LoVo (cell line): ENCODE measurements around the gene PTGES2.

Experiments
- DNase-seq: peaks from one replicate; pipeline ENCODE4 v3.0.0-alpha.2; 2016; ENCODE audit warnings: low spot score

PTGES2 gene

GRCh38 chr9:128153060-128153946 is 25.8 kb upstream of the PTGES2 start:
- DNase-seq, result no peak

DNA sequence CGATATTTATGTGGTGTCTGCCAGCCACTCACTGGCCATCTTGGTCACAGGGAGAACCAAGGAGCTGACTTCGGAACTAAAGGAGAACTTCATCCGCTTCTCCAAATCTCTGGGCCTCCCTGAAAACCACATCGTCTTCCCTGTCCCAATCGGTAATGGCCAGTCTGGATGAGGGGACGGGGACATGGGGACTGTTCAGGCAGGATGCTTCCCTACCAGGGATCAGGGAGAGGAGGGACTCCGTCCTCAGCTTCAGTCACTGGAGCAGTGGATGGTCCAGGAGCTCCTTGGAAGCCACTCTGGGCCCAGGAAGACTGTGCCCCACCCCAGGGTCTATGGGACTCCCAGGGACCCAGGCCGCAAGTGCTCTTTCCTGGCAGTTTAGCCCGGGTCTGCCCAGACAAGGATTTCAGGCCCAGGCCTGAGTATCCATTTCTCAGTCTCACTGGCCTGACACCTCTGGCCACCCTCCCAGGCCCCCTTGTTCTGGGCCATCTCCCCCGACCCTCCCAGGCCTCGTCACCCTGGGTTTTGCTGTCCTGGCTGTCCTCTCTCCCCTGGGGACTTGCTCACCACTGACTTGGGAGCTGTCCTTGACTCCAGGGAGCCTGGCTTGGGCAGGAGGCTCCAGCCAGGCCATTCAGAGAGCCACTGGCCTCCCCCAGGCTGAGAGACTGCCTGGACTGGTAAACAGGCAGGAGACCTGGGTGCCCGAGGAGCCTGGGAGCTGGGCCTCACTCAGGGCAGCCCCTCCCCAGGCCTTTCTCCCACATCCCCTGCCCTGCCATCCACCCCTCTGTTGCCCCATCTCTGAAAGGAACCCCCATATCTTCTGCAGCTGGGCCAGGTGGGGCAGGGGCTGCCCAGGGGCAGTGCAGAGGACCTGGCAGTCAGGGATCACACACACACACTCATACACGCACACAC is 24.9 kb upstream of the PTGES2 start:
- DNase-seq, result no peak

- DNase-seq, result no peak
Measured at GRCh38 chr9:128151309-128152132, 24.0 kb upstream of the PTGES2 start.

DNA sequence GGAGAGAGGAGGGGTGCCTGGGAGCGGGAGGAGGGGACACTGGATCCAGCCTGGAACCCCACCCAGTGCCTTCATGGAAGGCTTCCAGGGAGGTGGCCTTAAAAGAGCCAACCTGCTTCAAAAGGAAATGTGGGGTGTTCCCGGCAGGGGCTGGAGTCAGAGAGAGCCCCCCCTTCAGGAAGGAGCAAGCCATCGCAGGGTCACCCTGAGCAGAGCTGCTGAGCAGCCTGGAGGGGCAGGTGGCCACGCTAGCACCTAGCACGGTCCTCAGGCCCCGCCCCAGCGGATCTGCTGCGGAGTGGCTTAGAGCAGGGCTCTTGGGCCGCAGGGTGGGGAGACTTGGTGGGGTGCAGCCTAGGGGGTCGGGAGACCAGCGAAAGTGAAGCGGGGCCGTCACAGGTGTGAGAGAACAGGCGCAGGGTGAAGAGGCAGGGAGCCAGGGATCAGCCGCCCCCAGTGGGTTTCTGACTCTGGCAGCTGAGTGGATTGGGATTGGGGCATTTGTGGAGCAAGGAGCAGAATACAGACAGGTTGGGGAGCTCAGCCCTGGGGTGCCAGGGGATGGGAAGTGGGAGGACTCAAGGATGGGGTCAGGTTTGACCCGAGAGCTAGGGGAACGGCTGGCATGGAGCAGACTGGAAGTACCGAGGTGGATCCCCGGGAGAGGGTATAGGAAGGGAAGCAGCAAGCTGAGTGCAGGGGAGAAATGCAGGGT is 23.2 kb upstream of the PTGES2 start:
- DNase-seq, result peak; percentile 24

- DNase-seq, result no peak
Measured at GRCh38 chr9:128149951-128150593, 22.5 kb upstream of the PTGES2 start.

DNA sequence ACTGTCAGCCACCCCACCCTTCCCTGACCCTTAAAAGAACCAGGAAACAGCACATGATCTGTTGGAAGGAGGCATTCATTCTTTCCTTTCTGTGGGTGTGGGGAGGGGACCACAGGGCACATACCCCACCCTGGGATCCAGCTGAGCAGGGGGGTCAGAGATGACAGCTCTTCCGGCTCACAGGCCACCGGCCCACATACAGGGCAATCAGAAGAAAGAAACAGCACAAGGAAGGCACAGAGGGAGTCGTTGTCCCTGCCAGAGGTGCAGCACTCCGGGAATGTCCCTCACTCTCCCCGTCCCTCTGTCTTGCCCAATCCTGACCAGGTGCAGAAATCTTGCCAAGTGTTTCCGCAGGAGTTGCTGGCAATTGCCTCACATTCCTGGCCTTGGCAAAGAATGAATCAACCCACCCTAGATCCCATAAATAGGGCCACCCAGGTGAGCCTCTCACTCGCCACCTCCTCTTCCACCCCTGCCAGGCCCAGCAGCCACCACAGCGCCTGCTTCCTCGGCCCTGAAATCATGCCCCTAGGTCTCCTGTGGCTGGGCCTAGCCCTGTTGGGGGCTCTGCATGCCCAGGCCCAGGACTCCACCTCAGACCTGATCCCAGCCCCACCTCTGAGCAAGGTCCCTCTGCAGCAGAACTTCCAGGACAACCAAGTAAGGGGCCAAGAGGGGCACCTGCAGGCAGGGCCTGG is 21.6 kb upstream of the PTGES2 start, which contains the start of gene LCN2:
TSS of gene LCN2 (plus strand) at position 453 of the 701 bp plus-strand sequence. CDS start at position 526, 73 bp downstream.
- peak; percentile 84 for DNase-seq

- no peak for DNase-seq
Measured at GRCh38 chr9:128148509-128149000, 21.0 kb upstream of the PTGES2 start.

DNA sequence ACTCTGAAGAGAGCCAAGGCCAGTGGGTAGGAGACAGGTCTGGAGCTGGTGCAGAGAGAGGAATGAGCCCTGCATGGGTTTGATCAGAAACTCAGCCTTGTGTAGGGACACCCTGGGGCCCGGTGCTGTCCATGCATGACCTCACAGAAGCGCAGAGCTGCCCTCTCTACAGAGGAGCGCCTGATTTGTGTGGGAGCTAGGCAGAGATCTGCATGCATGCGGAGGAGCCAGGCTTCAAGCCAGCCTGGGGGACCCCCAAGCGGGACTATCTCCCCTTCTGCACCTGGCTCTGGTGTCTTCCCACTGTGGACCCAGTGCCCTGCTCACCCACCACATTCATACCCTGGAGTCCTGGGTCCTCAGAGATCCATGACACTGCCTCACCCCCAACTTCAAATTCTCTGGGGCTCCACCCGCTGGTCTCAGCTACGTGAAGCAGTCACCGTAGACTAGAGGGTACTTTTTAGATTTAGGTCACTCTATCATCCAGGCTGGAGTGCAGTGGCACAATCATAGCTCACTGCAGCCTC is 19.1 kb upstream of the PTGES2 start:
- DNase-seq, result no peak

GRCh38 chr9:128145951-128146351 is 18.4 kb upstream of the PTGES2 start:
- no peak for DNase-seq

- DNase-seq, result no peak
Measured at GRCh38 chr9:128145536-128145935, 18.0 kb upstream of the PTGES2 start.

DNA sequence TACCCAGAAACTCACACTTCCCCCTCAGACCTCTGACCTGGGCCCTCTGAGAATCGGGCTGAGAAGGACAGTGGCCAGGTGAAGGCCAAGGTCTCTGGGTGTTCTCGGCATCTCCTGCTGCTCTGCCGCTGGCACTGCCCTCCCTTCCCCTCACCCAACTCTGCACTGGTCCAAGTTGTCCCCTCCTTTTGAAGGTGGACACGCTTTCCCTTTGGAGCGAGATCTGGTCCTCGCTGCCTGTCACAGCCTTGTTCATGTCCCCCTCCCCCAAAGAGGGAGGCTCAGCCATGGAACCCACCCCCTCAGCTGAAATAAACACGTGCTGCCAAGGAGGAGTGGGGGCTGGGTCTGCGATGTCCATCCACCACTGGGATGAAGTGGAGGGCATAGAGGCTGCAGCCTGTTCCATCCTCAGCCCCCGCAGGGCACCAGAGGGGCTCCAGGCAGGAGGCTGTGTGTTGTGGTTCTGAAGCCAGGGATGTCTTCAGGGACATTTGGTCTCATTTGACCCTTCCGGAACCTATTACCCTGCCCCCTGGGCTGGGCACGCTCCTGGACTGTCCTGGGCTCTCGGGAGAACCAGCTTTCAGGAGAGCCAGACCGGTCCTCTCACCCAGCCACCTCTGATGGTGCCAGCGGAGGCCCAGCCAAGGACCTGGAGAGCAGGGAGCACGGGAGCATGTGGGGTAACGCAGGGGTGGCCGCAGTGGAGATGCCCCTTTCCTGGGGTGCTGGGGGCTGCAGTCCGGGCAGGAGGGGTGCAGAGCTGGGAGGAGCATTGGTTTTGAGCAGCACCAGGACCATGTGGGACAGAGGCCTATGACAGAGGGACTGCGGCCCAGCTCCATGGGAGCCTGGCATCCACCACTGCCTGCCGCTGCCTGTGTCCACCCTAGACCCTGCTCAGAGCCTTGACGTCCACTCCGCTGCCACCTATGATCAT is 17.0 kb upstream of the PTGES2 start:
- no peak for DNase-seq

GRCh38 chr9:128143525-128144238 is 16.2 kb upstream of the PTGES2 start:
- DNase-seq, result no peak

DNA sequence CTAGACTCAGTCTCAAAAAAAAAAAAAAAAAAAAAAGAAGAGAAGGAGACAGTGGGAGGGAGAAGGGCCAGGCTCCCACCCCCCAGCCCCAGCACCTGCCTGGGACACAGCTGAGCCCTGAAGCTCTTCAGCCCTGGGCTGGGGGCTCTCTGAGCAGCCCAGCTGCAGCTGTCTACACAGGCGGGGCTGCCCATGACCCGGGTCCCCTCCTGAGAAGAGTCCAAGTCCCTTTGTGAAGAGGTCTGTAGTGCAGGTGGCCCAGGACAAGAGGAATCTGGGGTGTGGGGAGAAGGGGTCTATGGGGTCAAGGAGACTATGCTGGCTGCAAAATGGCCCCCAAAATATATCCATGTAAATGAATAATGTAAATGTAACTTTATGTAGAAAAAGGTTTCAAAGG is 15.1 kb upstream of the PTGES2 start:
- no peak for DNase-seq

GRCh38 chr9:128142061-128142460 is 14.5 kb upstream of the PTGES2 start:
- DNase-seq, result no peak

GRCh38 chr9:128141604-128142003 is 14.1 kb upstream of the PTGES2 start:
- DNase-seq, result no peak

DNA sequence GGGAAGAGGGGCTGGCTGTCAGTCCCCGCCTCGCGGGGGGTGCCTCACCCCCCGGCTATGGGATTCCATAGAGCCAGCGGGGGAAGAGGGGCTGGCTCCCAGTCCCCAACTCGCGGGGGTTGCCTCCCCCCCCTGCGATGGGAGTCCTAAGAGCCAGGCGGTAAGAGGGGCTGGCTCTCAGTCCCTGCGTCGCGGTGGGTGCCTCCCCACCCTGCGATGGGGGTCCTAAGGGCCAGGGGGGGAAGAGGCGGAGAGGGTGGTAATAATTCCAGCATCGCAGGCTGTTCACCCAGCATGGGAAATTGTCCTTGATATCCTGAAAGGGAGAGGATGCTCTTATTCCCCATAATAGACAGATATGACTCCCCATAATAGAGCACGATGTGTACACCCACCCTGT is 12.1 kb upstream of the PTGES2 start:
- DNase-seq, result no peak

GRCh38 chr9:128138001-128138400 is 10.5 kb upstream of the PTGES2 start:
- DNase-seq, result no peak
